K562 (cell line): ENCODE data around the gene PMM1. TPM values are rescaled to one million over a fixed set of nuclear protein-coding genes. Genes with fewer than 3 reads are reported as not detected.

Experiments used
- ATAC-seq: fragments of 200-7000 bp; cut with Tn5 transposase; 3 replicates; pipeline ENCODE4 v1.9.1; 2020; ENCODE audit warnings: moderate library complexity
- BruUV-seq: library from RNA; stranded (reverse); fragments of 400-500 nt; replicated peaks from 2 replicates; lab custom pipeline; 2021; lab: Mats Ljungman, UMichigan
- CTCF ChIA-PET: fragments of 300-600 bp; formaldehyde crosslinking; extraction: SDS; loops from one replicate; lab custom pipeline; 2021; ENCODE audit warnings: low intra/inter-chr PET ratio; lab: Yijun Ruan, JAX
- POLR2A ChIA-PET: fragments of 300-600, 350-650 bp; sonication (Branson Sonifier 250); formaldehyde crosslinking; extraction: SDS; loops from one replicate; lab custom pipeline; 2021; ENCODE audit warnings: antibody characterized with exemption, inconsistent platforms; lab: Yijun Ruan, JAX
- DNase-seq, 4 experiments: peaks; one replicate each; pipeline versions ENCODE4 v3.0.0 to v3.0.0-alpha.2; 2011 to 2018; ENCODE audit warnings: low spot score in 3 of 4, mixed read lengths in 3 of 4; ENCODE audit errors: extremely low read depth in 1 of 4
- FAIRE-seq: peaks from 2 replicates; lab custom pipeline; 2011; peaks lifted over from hg19 to GRCh38; lab: Jason Lieb, UNC
- H2AFZ ChIP-seq: 2 replicates; pipeline ENCODE4 v1.6.0; 2011; ENCODE audit warnings: low read depth, low read length, control low read depth, inconsistent platforms
- H3K27ac ChIP-seq: fragments of 200-600 bp; 3 replicates; pipeline ENCODE4 v1.8.0; 2011; ENCODE audit warnings: low read depth, mild to moderate bottlenecking, control low read depth, inconsistent platforms, low read length, moderate library complexity, mixed read lengths; ENCODE audit errors: extremely low read depth
- H3K27me3 ChIP-seq, 2 experiments: fragments of 300-600 bp in 1 of 2; 2 replicates in 1 of 2; 3 replicates in 1 of 2; pipeline versions ENCODE4 v1.6.0 to v1.8.0; 2011; ENCODE audit warnings: inconsistent platforms in 2 of 2, low read length in 2 of 2, mild to moderate bottlenecking in 1 of 2, mixed read lengths in 1 of 2, moderate library complexity in 1 of 2; ENCODE audit not compliant: control insufficient read depth in 2 of 2, insufficient read depth in 2 of 2
- H3K36me3 ChIP-seq: fragments of 300-600 bp; 3 replicates; pipeline ENCODE4 v1.8.0; 2011; ENCODE audit warnings: mild to moderate bottlenecking, low read length, inconsistent platforms; ENCODE audit not compliant: control insufficient read depth, insufficient read depth
- H3K4me1 ChIP-seq, 2 experiments: fragments of 200-600 bp in 1 of 2; replicated peaks in 1 of 2; 2 replicates in 1 of 2; 3 replicates in 1 of 2; pipeline versions ENCODE4 v1.5.1 to v1.8.0; 2011; ENCODE audit warnings: inconsistent platforms in 2 of 2, low read length in 2 of 2, mild to moderate bottlenecking in 1 of 2, mixed read lengths in 1 of 2, moderate library complexity in 1 of 2; ENCODE audit not compliant: control insufficient read depth in 2 of 2, insufficient read depth in 2 of 2
- H3K4me2 ChIP-seq: 2 replicates; pipeline ENCODE4 v1.6.1; 2011; ENCODE audit warnings: low read length, control low read depth, inconsistent platforms, mixed read lengths; ENCODE audit not compliant: insufficient read depth
- H3K4me3 ChIP-seq: fragments of 200-600 bp; sonication (generic), shearing (Covaris generic); 2 replicates; pipeline ENCODE4 v1.5.1; 2016; ENCODE audit warnings: control low read depth, inconsistent platforms
- H3K79me2 ChIP-seq: fragments of 200-600 bp; 3 replicates; pipeline ENCODE4 v1.8.0; 2011; ENCODE audit warnings: low read length, inconsistent platforms; ENCODE audit not compliant: control insufficient read depth, insufficient read depth
- H3K9ac ChIP-seq, 2 experiments: 2 replicates each; pipeline versions ENCODE4 v1.6.0 to v1.6.1; 2011; ENCODE audit warnings: low read depth in 2 of 2, low read length in 2 of 2, control low read depth in 1 of 2, inconsistent platforms in 1 of 2, mild to moderate bottlenecking in 1 of 2, mixed read lengths in 1 of 2; ENCODE audit not compliant: insufficient read depth in 1 of 2
- H3K9me1 ChIP-seq: one replicate; pipeline ENCODE4 v1.6.0; 2011; ENCODE audit warnings: inconsistent platforms, mild to moderate bottlenecking, low read length, moderate library complexity; ENCODE audit not compliant: control insufficient read depth, insufficient read depth
- H3K9me3 ChIP-seq: replicated peaks from 2 replicates; pipeline ENCODE4 v1.5.1; 2011; ENCODE audit warnings: low read depth, low read length, inconsistent platforms; ENCODE audit not compliant: control insufficient read depth, insufficient read depth
- H4K20me1 ChIP-seq: replicated peaks from 2 replicates; pipeline ENCODE4 v1.6.1; 2011; ENCODE audit warnings: low read length, inconsistent platforms, mixed read lengths; ENCODE audit not compliant: control insufficient read depth, insufficient read depth
- ASH1L ChIP-seq: fragments of 450-650 bp; IDR thresholded peaks from 2 replicates; pipeline ENCODE4 v1.6.1; 2018; ENCODE audit warnings: borderline replicate concordance, mild to moderate bottlenecking, low read depth; ENCODE audit not compliant: partially characterized antibody
- BDP1 ChIP-seq: IDR thresholded peaks from 3 replicates; pipeline ENCODE4 v1.6.1; 2011; ENCODE audit not compliant: insufficient read length, insufficient read depth
- FOXM1 ChIP-seq, 2 experiments: fragments of 450-650 bp in 1 of 2; sonication (generic) in 1 of 2; formaldehyde crosslinking in 1 of 2; IDR thresholded peaks; 2 replicates each; pipeline versions ENCODE4 v1.6.1 to v1.9.0; 2017 to 2022; ENCODE audit warnings: low read depth in 2 of 2, mild to moderate bottlenecking in 2 of 2, missing genetic modification reagents in 1 of 2, moderate library complexity in 1 of 2
- ID3 ChIP-seq, 2 experiments: fragments of 250-450 bp in 1 of 2; fragments of 450-650 bp in 1 of 2; sonication (Bioruptor Pico) in 1 of 2; IDR thresholded peaks; 2 replicates each; pipeline versions ENCODE4 v1.6.1 to v1.8.0; 2016 to 2021; ENCODE audit warnings: mild to moderate bottlenecking in 2 of 2, moderate library complexity in 2 of 2, missing compliant biosample characterization in 1 of 2, missing genetic modification characterization in 1 of 2
- RFX1 ChIP-seq: fragments of 450-650 bp; IDR thresholded peaks from 2 replicates; pipeline ENCODE4 v1.6.1; 2016; ENCODE audit warnings: mild to moderate bottlenecking, moderate library complexity
- STAG1 ChIP-seq: sonication (generic); formaldehyde crosslinking; IDR thresholded peaks from 2 replicates; pipeline ENCODE4 v1.5.0; 2020; ENCODE audit warnings: missing genetic modification reagents, borderline replicate concordance
- TAL1 ChIP-seq: fragments of 450-650 bp; IDR thresholded peaks from 2 replicates; pipeline ENCODE4 v1.6.1; 2016; ENCODE audit warnings: mild to moderate bottlenecking
- ZBTB8A ChIP-seq: fragments of 450-650 bp; IDR thresholded peaks from 2 replicates; pipeline ENCODE4 v1.6.1; 2018; ENCODE audit warnings: mild to moderate bottlenecking, moderate library complexity; ENCODE audit not compliant: partially characterized antibody
- ZNF143 ChIP-seq: sonication (generic); formaldehyde crosslinking; IDR thresholded peaks from 2 replicates; pipeline ENCODE4 v1.9.0; 2022; ENCODE audit warnings: mild to moderate bottlenecking, missing genetic modification reagents
- ZNF232 ChIP-seq: sonication (generic); formaldehyde crosslinking; IDR thresholded peaks from 2 replicates; pipeline ENCODE4 v1.8.0; 2022; ENCODE audit warnings: mild to moderate bottlenecking, missing genetic modification reagents
- WGBS: fragments of 100-300 bp; shearing (Covaris generic); methylation state at CpG from one replicate; pipeline ENCODE4 v1.1.6; 2016; ENCODE audit warnings: low coverage, mixed read lengths; ENCODE audit not compliant: insufficient coverage; ENCODE audit errors: missing lambda C conversion rate; 5-methylcytosine and 5-hydroxymethylcytosine counted together
- in situ Hi-C: fragments of 300-500 bp; cut with MboI; formaldehyde crosslinking; loops from 4 replicates; pipeline ENCODE4 v1.15.0; 2018; ENCODE audit warnings: inconsistent platforms, mixed read lengths
- intact Hi-C: fragments of 100-400 bp; cut with micrococcal nuclease; formaldehyde crosslinking; loops from 2 replicates; pipeline ENCODE4 v1.14.2; 2022
- polyA plus RNA-seq, 8 experiments: library from polyadenylated mRNA; depleted of rRNA in 4 of 8; stranded (reverse) in 5 of 8; unstranded in 3 of 8; fragments of >200 nt; fragmentation: Nextera tagmentation in 2 of 8; fragmentation: Illumina TruSeq in 1 of 8; extraction: Ambion mirVana in 2 of 8; extraction: Trizol in 1 of 8; gene quantifications; 2 replicates each; pipeline versions ENCODE4 v1.2.1 to v1.2.3, GENCODE V29; 2011 to 2014; ENCODE audit warnings: inconsistent platforms in 1 of 8, missing spikeins in 1 of 8
- total RNA-seq, 7 experiments: library from RNA; depleted of rRNA in 6 of 7; stranded (reverse); fragments of >200 nt in 6 of 7; fragmentation: Illumina TruSeq in 2 of 7; extraction: Trizol in 2 of 7; gene quantifications; 2 replicates each; pipeline versions ENCODE4 v1.2.1 to v1.2.3, GENCODE V29; 2011 to 2021; ENCODE audit warnings: low replicate concordance in 1 of 7
- TF ChIP-seq, protein P1 (sequence below): sonication (generic); formaldehyde crosslinking; IDR thresholded peaks from 2 replicates; pipeline ENCODE4 v1.8.1; 2023; ENCODE audit warnings: mild to moderate bottlenecking, missing genetic modification reagents

Gene PMM1
- total and polyA plus RNA-seq, 9 of the 15 experiments (the other 6 are each of a cell fraction or from before 2014, with no cell fraction given): 10.2 to 31.7 (median 20.3) TPM

DNA sequence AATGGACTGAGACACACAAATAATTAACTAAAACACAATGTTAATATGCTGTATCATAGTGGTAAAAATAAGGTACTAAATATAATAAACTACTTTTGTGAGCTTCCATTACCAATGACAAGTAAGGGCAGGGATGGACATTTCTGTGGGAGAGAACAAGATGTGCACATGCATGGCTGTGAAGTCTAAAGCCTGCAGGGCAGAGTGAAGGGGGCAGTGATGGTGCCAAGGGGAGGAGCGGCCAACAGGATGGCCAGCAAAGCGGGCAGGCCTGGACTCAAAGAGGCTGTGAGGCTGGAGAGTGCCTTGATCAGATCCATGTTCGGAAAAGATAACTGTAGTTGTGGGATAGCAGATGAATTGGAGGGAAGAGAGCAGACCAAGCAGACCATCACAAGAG lies 18.7 kb upstream of the PMM1 start:
- no TSS peak for BruUV-seq
- intact Hi-C loops: no loop called here
- no peak for ATAC-seq
- TF ChIP-seq TAL1 (no peak), ZNF232 (CRISPR knock-in tag) (no peak), STAG1 (CRISPR knock-in tag) (no peak)
- TF ChIP-seq, all 486 proteins: peak for 0
- ChIA-PET CTCF (no interaction called here), POLR2A (interaction anchor here (0.9 to 1.0 kb wide), 2 partner anchors 12 kb away, joined by 3 to 4 read pairs; partner anchors contain the start of gene DESI1)
- H3K27ac ChIP-seq: no peak overlapping the region
- H3K36me3 ChIP-seq: peaks cover 42% of the 10 kb centered on the region; the same call in 2 of the 3 replicates
- H2AFZ ChIP-seq: no peak overlapping the region
- H3K4me2 ChIP-seq: no peak overlapping the region
- peak overlapping the region in 1 of 2 experiments; percentile 45; a peak in 2 of 4 replicates for H3K9ac ChIP-seq
- H3K9me3 ChIP-seq: no peaks in the 10 kb centered on the region
- WGBS: 86% methylated on average over 2 of the region's 3 CpGs
- in situ Hi-C loops: no loop called here
- no peaks in the 10 kb centered on the region for H4K20me1 ChIP-seq
- no peak for DNase-seq
- H3K4me3 ChIP-seq: no peak overlapping the region
- no peak for FAIRE-seq
- H3K9me1 ChIP-seq: no peaks in the 10 kb centered on the region
- H3K79me2 ChIP-seq: no peaks in the 10 kb centered on the region
- peaks cover 17 to 19% of the 10 kb centered on the region in 2 experiments; a peak in 4 of 5 replicates for H3K4me1 ChIP-seq
- no peaks in the 10 kb centered on the region for H3K27me3 ChIP-seq

DNA sequence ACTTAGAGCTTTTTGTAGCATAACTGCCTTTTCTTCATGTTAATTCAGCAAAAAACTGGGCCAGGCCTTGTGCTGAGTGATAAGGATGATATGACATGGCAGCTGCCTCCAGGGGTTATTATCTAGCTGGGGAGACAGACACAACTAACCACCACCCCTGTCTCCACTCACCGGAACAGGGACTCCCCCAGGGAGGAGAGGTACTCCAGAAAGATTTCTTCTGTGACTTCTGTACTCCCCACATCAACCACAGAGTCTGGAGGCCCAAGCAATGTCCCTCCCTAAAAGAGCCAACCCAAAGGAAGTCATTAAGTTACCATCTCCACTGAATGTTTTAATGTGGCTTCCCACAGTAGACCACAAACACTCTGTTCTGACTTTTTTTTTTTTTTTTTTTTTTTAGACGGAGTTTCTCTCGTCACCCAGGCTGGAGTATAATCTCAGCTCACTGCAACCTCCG lies 14.3 kb upstream of the PMM1 start:
- WGBS: no CpG with 5 or more reads among the region's 4 CpGs
- in situ Hi-C loops (no loop called here), intact Hi-C loops (no loop called here)
- FAIRE-seq: peak; percentile 99
- CTCF ChIA-PET: interaction anchor here (0.6 kb wide), 1 partner anchor 70 kb away, joined by 3 read pairs; no protein-coding TSS in a partner anchor
- Histone ChIP-seq H4K20me1 (no peaks in the 10 kb centered on the region), H3K4me2 (no peak overlapping the region), H3K36me3 (peaks cover 73% of the 10 kb centered on the region), H3K9ac (no peak overlapping the region), H3K4me1 (peaks cover 25 to 28% of the 10 kb centered on the region in 2 experiments), H3K4me3 (no peak overlapping the region), H3K9me1 (no peaks in the 10 kb centered on the region), H3K27ac (peak overlapping the region; percentile 41; the same call in 2 of the 3 replicates), H2AFZ (no peak overlapping the region), H3K79me2 (no peaks in the 10 kb centered on the region), H3K27me3 (no peaks in the 10 kb centered on the region), H3K9me3 (no peaks in the 10 kb centered on the region)
- DNase-seq: peak; percentile 52 to 89 (median 72)
- no TSS peak for BruUV-seq
- POLR2A ChIA-PET: interaction anchor here (0.7 to 2.9 kb wide), 3 partner anchors 9 to 15 kb away, joined by 3 to 11 read pairs (median 4); partner anchors contain the start of gene PMM1
- ATAC-seq: peak; percentile 94
- TF ChIP-seq ID3 (CRISPR knock-in tag; IDR thresholded peaks at IDR 0.05) (no peak), ID3 (tag; IDR thresholded peaks at IDR 0.05) (peak; percentile 65; the same call in 1 of the 2 replicates), BDP1 (no peak), ZBTB8A (no peak), ZNF143 (CRISPR knock-in tag) (no peak), ASH1L (no peak), FOXM1 (IDR thresholded peaks at IDR 0.05; ENCODE audit: low read depth) (peak; percentile 74), FOXM1 (CRISPR knock-in tag; IDR thresholded peaks at IDR 0.05; ENCODE audit: low read depth) (no peak), RFX1 (peak; percentile 47; the same call in 1 of the 2 replicates)
- TF ChIP-seq, protein P1, sequence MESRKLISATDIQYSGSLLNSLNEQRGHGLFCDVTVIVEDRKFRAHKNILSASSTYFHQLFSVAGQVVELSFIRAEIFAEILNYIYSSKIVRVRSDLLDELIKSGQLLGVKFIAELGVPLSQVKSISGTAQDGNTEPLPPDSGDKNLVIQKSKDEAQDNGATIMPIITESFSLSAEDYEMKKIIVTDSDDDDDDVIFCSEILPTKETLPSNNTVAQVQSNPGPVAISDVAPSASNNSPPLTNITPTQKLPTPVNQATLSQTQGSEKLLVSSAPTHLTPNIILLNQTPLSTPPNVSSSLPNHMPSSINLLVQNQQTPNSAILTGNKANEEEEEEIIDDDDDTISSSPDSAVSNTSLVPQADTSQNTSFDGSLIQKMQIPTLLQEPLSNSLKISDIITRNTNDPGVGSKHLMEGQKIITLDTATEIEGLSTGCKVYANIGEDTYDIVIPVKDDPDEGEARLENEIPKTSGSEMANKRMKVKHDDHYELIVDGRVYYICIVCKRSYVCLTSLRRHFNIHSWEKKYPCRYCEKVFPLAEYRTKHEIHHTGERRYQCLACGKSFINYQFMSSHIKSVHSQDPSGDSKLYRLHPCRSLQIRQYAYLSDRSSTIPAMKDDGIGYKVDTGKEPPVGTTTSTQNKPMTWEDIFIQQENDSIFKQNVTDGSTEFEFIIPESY (CRISPR knock-in tag): no peak
